H1 (cell line): Measurements from ENCODE around the gene ZBTB40. TPM values are rescaled to one million over a fixed set of nuclear protein-coding genes. Genes with fewer than 3 reads are reported as not detected.

ENCODE experiments used
- CTCF ChIA-PET: fragments of 300-600 bp; sonication (Branson Sonifier 250); formaldehyde crosslinking; loops from one replicate; lab custom pipeline; 2021; ENCODE audit not compliant: partially characterized antibody; lab: Charles Lee
- POLR2A ChIA-PET: fragments of 300-600 bp; sonication (Branson Sonifier 250); formaldehyde crosslinking; loops from one replicate; lab custom pipeline; 2021; ENCODE audit warnings: inconsistent platforms; ENCODE audit not compliant: partially characterized antibody; lab: Charles Lee
- DNase-seq, 2 experiments: peaks; one replicate each; pipeline versions ENCODE4 v3.0.0 to v3.0.0-alpha.2; 2010 to 2022; ENCODE audit warnings: low spot score in 2 of 2, low read depth in 1 of 2, mixed read lengths in 1 of 2
- FAIRE-seq: peaks from 2 replicates; lab custom pipeline; 2011; peaks lifted over from hg19 to GRCh38; lab: Jason Lieb, UNC
- H2AFZ ChIP-seq: 2 replicates; pipeline ENCODE4 v1.8.1; 2012; ENCODE audit warnings: low read length, inconsistent platforms
- H2AK5ac ChIP-seq: 2 replicates; pipeline ENCODE4 v1.6.1; 2013; ENCODE audit warnings: low read depth, low read length
- H2BK120ac ChIP-seq: replicated peaks from 2 replicates; pipeline ENCODE3; 2013; ENCODE audit warnings: low read depth, low read length, inconsistent platforms
- H2BK12ac ChIP-seq: 2 replicates; pipeline ENCODE4 v1.6.1; 2013; ENCODE audit warnings: low read depth, low read length
- H2BK15ac ChIP-seq: 2 replicates; pipeline ENCODE4 v1.6.1; 2013; ENCODE audit warnings: low read length
- H2BK20ac ChIP-seq: 2 replicates; pipeline ENCODE4 v1.6.1; 2013; ENCODE audit warnings: low read length
- H2BK5ac ChIP-seq: 2 replicates; pipeline ENCODE4 v1.6.1; 2013; ENCODE audit warnings: low read depth, low read length
- H3K14ac ChIP-seq: 2 replicates; pipeline ENCODE4 v1.6.1; 2013; ENCODE audit warnings: inconsistent platforms; ENCODE audit not compliant: insufficient read length
- H3K18ac ChIP-seq: 2 replicates; pipeline ENCODE4 v1.6.1; 2013; ENCODE audit warnings: low read length; ENCODE audit errors: extremely low read depth
- H3K23ac ChIP-seq: 2 replicates; pipeline ENCODE4 v1.6.1; 2013; ENCODE audit warnings: inconsistent platforms; ENCODE audit not compliant: insufficient read length
- H3K23me2 ChIP-seq: 2 replicates; pipeline ENCODE4 v1.6.1; 2013; ENCODE audit warnings: low read depth, low read length
- H3K27ac ChIP-seq: 2 replicates; pipeline ENCODE4 v1.6.1; 2011; ENCODE audit warnings: low read depth, low read length, inconsistent platforms
- H3K27me3 ChIP-seq, 4 experiments: replicated peaks in 1 of 4; 1 replicate in 1 of 4; 2 replicates in 3 of 4; pipeline versions ENCODE4 v1.6.1 to v1.8.1; 2011 to 2013; ENCODE audit warnings: low read length in 3 of 4, mild to moderate bottlenecking in 3 of 4, inconsistent platforms in 2 of 4, mixed read lengths in 2 of 4, moderate library complexity in 1 of 4; ENCODE audit not compliant: control insufficient read depth in 3 of 4, insufficient read depth in 3 of 4; ENCODE audit errors: extremely low read depth in 1 of 4
- H3K36me3 ChIP-seq, 4 experiments: 2 replicates each; pipeline versions ENCODE4 v1.6.1 to v1.8.1; 2011 to 2013; ENCODE audit warnings: mild to moderate bottlenecking in 4 of 4, low read length in 3 of 4, moderate library complexity in 2 of 4, control low read depth in 1 of 4, inconsistent platforms in 1 of 4; ENCODE audit not compliant: insufficient read depth in 4 of 4, control insufficient read depth in 2 of 4
- H3K4ac ChIP-seq: replicated peaks from 2 replicates; pipeline ENCODE3; 2013; ENCODE audit warnings: low read length, low read depth, mixed read lengths, inconsistent platforms; ENCODE audit not compliant: insufficient read length
- H3K4me1 ChIP-seq, 4 experiments: replicated peaks in 1 of 4; 1 replicate in 1 of 4; 2 replicates in 3 of 4; pipeline versions ENCODE4 v1.6.1 to v1.8.1; 2011 to 2013; ENCODE audit warnings: low read length in 3 of 4, inconsistent platforms in 2 of 4, mixed read lengths in 1 of 4; ENCODE audit not compliant: insufficient read depth in 4 of 4, control insufficient read depth in 3 of 4
- H3K4me2 ChIP-seq, 2 experiments: 2 replicates each; pipeline versions ENCODE4 v1.6.1 to v1.8.1; 2011 to 2013; ENCODE audit warnings: low read depth in 2 of 2, low read length in 2 of 2, control low read depth in 1 of 2, inconsistent platforms in 1 of 2, mild to moderate bottlenecking in 1 of 2; ENCODE audit not compliant: insufficient read depth in 1 of 2
- H3K4me3 ChIP-seq, 4 experiments: fragments of 200-600, 300-600 bp in 1 of 4; sonication (generic), shearing (Covaris generic), sonication (Bioruptor Twin) in 1 of 4; 2 replicates each; pipeline versions ENCODE4 v1.5.1 to v1.8.1; 2011 to 2016; ENCODE audit warnings: low read length in 4 of 4, low read depth in 3 of 4, control low read depth in 2 of 4, inconsistent platforms in 2 of 4, mild to moderate bottlenecking in 2 of 4, mixed read lengths in 1 of 4, moderate library complexity in 1 of 4; ENCODE audit not compliant: insufficient read depth in 2 of 4; ENCODE audit errors: extremely low read depth in 1 of 4
- H3K56ac ChIP-seq: replicated peaks from 2 replicates; pipeline ENCODE3; 2013; ENCODE audit warnings: low read depth, mild to moderate bottlenecking, mixed read lengths, low read length, inconsistent platforms; ENCODE audit not compliant: insufficient read length
- H3K79me1 ChIP-seq: 2 replicates; pipeline ENCODE4 v1.6.1; 2013; ENCODE audit warnings: low read depth, low read length, control low read depth
- H3K79me2 ChIP-seq, 2 experiments: 2 replicates each; pipeline versions ENCODE4 v1.6.1 to v1.8.1; 2012 to 2013; ENCODE audit warnings: low read length in 2 of 2, mild to moderate bottlenecking in 2 of 2, inconsistent platforms in 1 of 2; ENCODE audit not compliant: insufficient read depth in 2 of 2, control insufficient read depth in 1 of 2
- H3K9ac ChIP-seq, 4 experiments: replicated peaks in 1 of 4; 1 replicate in 1 of 4; 2 replicates in 3 of 4; pipeline versions ENCODE4 v1.6.1 to v1.8.1; 2011 to 2013; ENCODE audit warnings: low read depth in 3 of 4, low read length in 3 of 4, control low read depth in 2 of 4, mild to moderate bottlenecking in 2 of 4, moderate library complexity in 2 of 4, inconsistent platforms in 1 of 4; ENCODE audit errors: extremely low read depth in 1 of 4
- H3K9me3 ChIP-seq, 2 experiments: 2 replicates each; pipeline versions ENCODE4 v1.6.1 to v1.8.1; 2012 to 2013; ENCODE audit warnings: mild to moderate bottlenecking in 2 of 2, moderate library complexity in 2 of 2, control low read depth in 1 of 2, inconsistent platforms in 1 of 2, low read depth in 1 of 2, low read length in 1 of 2, mixed read lengths in 1 of 2; ENCODE audit not compliant: insufficient read depth in 2 of 2
- H4K20me1 ChIP-seq, 2 experiments: replicated peaks in 1 of 2; 2 replicates each; pipeline versions ENCODE3 to v1.8.1; 2011 to 2013; ENCODE audit warnings: inconsistent platforms in 2 of 2, low read length in 2 of 2, mild to moderate bottlenecking in 1 of 2; ENCODE audit not compliant: insufficient read depth in 2 of 2, control insufficient read depth in 1 of 2
- H4K5ac ChIP-seq: 2 replicates; pipeline ENCODE4 v1.6.1; 2013; ENCODE audit warnings: low read length, low read depth, mixed read lengths, inconsistent platforms; ENCODE audit not compliant: insufficient read length
- H4K8ac ChIP-seq: 2 replicates; pipeline ENCODE4 v1.8.0; 2013; ENCODE audit warnings: mild to moderate bottlenecking, moderate library complexity, low read length, inconsistent platforms; ENCODE audit not compliant: insufficient read depth; ENCODE audit errors: extremely low read depth
- H4K91ac ChIP-seq: replicated peaks from 2 replicates; pipeline ENCODE3; 2013; ENCODE audit warnings: low read length, mixed read lengths, inconsistent platforms; ENCODE audit not compliant: insufficient read length
- CBX5 ChIP-seq: fragments of 300-800, 300-1000 bp; sonication (generic); IDR thresholded peaks from 2 replicates; pipeline ENCODE4 v1.7.1; 2016; ENCODE audit warnings: antibody characterized with exemption, low read length, low read depth
- CHD2 ChIP-seq: IDR thresholded peaks from 2 replicates; pipeline ENCODE4 v1.6.1; 2012; ENCODE audit warnings: low read length, improper control_type of control experiment
- PHF8 ChIP-seq: fragments of 200-600 bp; sonication (generic); conservative IDR thresholded peaks from 2 replicates; pipeline ENCODE4 v1.7.1; 2012; ENCODE audit warnings: low read depth, mild to moderate bottlenecking, inconsistent platforms, low read length, moderate library complexity
- SP1 ChIP-seq: IDR thresholded peaks from 2 replicates; pipeline ENCODE4 v1.6.1; 2011; ENCODE audit warnings: low read depth, low read length
- SUZ12 ChIP-seq: fragments of 200-600 bp; sonication (generic); IDR thresholded peaks from 2 replicates; pipeline ENCODE4 v1.6.1; 2012; ENCODE audit warnings: mild to moderate bottlenecking, inconsistent platforms, low read length, moderate library complexity, mixed read lengths
- TAF1 ChIP-seq: IDR thresholded peaks from 2 replicates; pipeline ENCODE4 v1.6.1; 2011; ENCODE audit warnings: mild to moderate bottlenecking, low read depth, low read length
- WGBS, 2 experiments: shearing (Covaris generic) in 1 of 2; methylation state at CpG; one replicate each; pipeline versions ENCODE4 v1.1.6 to v1.1.7; 2013 to 2015; ENCODE audit warnings: low lambda C conversion rate in 2 of 2, mixed read lengths in 2 of 2, inconsistent platforms in 1 of 2, low coverage in 1 of 2, missing lambda C conversion rate in 1 of 2; ENCODE audit not compliant: insufficient replicate concordance in 2 of 2, insufficient coverage in 1 of 2, insufficient read length in 1 of 2; ENCODE audit errors: extremely low coverage in 1 of 2, missing lambda C conversion rate in 1 of 2; 5-methylcytosine and 5-hydroxymethylcytosine counted together
- polyA plus RNA-seq, 7 experiments: library from polyadenylated mRNA; depleted of rRNA in 3 of 7; stranded (reverse) in 5 of 7; unstranded in 2 of 7; fragments of >200 nt in 5 of 7; fragments of 200-250 nt in 2 of 7; gene quantifications; 1 replicate in 5 of 7; 2 replicates in 1 of 7; 4 replicates in 1 of 7; pipeline versions ENCODE4 v1.2.1 to v1.2.3, GENCODE V29; 2011 to 2013; ENCODE audit warnings: missing spikeins in 2 of 7, mixed read lengths in 2 of 7
- total RNA-seq: library from RNA; stranded (reverse); fragmentation: NEBNext Ultra II Directional; extraction: Animal tissue kit (Norgen Biotek cat#: 25700); gene quantifications from 2 replicates; pipeline ENCODE4 v1.2.1, GENCODE V29; 2021
- TF ChIP-seq, protein P1 (sequence below): IDR thresholded peaks from 2 replicates; pipeline ENCODE4 v1.6.1; 2011; ENCODE audit warnings: low read length, improper control_type of control experiment
- TF ChIP-seq, protein P2 (sequence below), 3 experiments: IDR thresholded peaks; 1 replicate in 2 of 3; 2 replicates in 1 of 3; pipeline versions ENCODE4 v1.5.1 to v1.6.1; 2011; ENCODE audit warnings: low read length in 3 of 3, mild to moderate bottlenecking in 3 of 3, inconsistent platforms in 2 of 3, low read depth in 1 of 3, moderate library complexity in 1 of 3; ENCODE audit not compliant: insufficient read depth in 1 of 3; ENCODE audit errors: control extremely low read depth in 1 of 3
- TF ChIP-seq, protein P3 (sequence below): IDR thresholded peaks from 2 replicates; pipeline ENCODE4 v1.6.1; 2011; ENCODE audit warnings: low read depth, mild to moderate bottlenecking, low read length; ENCODE audit not compliant: insufficient read depth

The ZBTB40 gene
- total and polyA plus RNA-seq, 2 of the 8 experiments (the other 6 are each of a cell fraction or from before 2014, with no cell fraction given), result 3.1 to 19.3 TPM

DNA sequence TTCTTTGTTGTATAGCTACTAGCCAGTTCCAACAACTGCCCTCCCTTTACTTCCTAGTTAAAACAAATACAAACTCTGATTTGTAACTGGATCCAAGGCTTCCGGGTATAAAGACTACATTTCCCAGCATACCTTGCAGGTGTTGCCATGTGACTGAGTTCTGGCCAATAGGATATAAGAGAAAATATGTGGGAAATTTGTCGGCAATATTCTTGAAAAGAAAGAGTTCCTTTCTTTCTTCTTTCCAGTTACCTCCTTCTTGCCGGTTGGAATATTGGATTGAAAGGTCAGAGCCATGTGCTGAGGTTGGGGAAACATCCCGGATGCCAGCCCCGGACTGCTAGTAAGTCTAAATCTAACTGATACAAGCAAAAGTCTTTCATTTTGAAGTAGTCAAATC is 23.0 kb upstream of the ZBTB40 start:
- Histone ChIP-seq H3K18ac (no peak overlapping the region), H3K79me2 (no peaks in the 10 kb centered on the region), H2BK120ac (no peak overlapping the region), H4K20me1 (no peaks in the 10 kb centered on the region), H2AK5ac (no peak overlapping the region), H3K9ac (no peak overlapping the region), H3K4ac (no peak overlapping the region), H3K14ac (no peak overlapping the region), H3K27ac (no peak overlapping the region), H3K27me3 (no peaks in the 10 kb centered on the region), H2BK5ac (no peak overlapping the region), H3K23ac (no peak overlapping the region), H2BK20ac (no peak overlapping the region), H3K36me3 (no peaks in the 10 kb centered on the region), H4K8ac (no peak overlapping the region), H4K5ac (no peak overlapping the region), H3K9me3 (no peaks in the 10 kb centered on the region), H2BK15ac (no peak overlapping the region), H2AFZ (no peak overlapping the region), H4K91ac (no peak overlapping the region), H2BK12ac (no peak overlapping the region), H3K56ac (no peak overlapping the region), H3K4me3 (peak overlapping the region in 2 of 4 experiments; percentile 21 to 38; a peak in 2 of 8 replicates), H3K4me1 (no peaks in the 10 kb centered on the region), H3K79me1 (no peaks in the 10 kb centered on the region), H3K4me2 (peak overlapping the region in 1 of 2 experiments; percentile 10; a peak in 1 of 4 replicates), H3K23me2 (no peaks in the 10 kb centered on the region)
- DNase-seq (no peak), FAIRE-seq (peak; percentile 87)
- ChIA-PET POLR2A (no interaction called here), CTCF (interaction anchor here (0.6 to 0.9 kb wide), 3 partner anchors 12 to 628 kb away, joined by 3 to 4 read pairs (median 3); no protein-coding TSS in a partner anchor)
- WGBS, 2 experiments, result 82% methylated on average over 5 of the region's 5 CpGs; no CpG with 5 or more reads in 1 of the 2 experiments
- TF ChIP-seq SUZ12 (no peak), CHD2 (no peak), CBX5 (no peak), TAF1 (no peak), PHF8 (no peak), SP1 (peak; percentile 72; the same call in 1 of the 2 replicates)
- TF ChIP-seq, protein P1, sequence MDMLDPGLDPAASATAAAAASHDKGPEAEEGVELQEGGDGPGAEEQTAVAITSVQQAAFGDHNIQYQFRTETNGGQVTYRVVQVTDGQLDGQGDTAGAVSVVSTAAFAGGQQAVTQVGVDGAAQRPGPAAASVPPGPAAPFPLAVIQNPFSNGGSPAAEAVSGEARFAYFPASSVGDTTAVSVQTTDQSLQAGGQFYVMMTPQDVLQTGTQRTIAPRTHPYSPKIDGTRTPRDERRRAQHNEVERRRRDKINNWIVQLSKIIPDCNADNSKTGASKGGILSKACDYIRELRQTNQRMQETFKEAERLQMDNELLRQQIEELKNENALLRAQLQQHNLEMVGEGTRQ, result peak; percentile 90
- TF ChIP-seq, protein P2, sequence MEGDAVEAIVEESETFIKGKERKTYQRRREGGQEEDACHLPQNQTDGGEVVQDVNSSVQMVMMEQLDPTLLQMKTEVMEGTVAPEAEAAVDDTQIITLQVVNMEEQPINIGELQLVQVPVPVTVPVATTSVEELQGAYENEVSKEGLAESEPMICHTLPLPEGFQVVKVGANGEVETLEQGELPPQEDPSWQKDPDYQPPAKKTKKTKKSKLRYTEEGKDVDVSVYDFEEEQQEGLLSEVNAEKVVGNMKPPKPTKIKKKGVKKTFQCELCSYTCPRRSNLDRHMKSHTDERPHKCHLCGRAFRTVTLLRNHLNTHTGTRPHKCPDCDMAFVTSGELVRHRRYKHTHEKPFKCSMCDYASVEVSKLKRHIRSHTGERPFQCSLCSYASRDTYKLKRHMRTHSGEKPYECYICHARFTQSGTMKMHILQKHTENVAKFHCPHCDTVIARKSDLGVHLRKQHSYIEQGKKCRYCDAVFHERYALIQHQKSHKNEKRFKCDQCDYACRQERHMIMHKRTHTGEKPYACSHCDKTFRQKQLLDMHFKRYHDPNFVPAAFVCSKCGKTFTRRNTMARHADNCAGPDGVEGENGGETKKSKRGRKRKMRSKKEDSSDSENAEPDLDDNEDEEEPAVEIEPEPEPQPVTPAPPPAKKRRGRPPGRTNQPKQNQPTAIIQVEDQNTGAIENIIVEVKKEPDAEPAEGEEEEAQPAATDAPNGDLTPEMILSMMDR (IDR thresholded peaks at IDR 0.05; ENCODE audit: control extremely low read depth in 1 of 3, insufficient read depth in 1 of 3, low read depth in 1 of 3, low read length in 3 of 3), result no peak
- TF ChIP-seq, protein P3, sequence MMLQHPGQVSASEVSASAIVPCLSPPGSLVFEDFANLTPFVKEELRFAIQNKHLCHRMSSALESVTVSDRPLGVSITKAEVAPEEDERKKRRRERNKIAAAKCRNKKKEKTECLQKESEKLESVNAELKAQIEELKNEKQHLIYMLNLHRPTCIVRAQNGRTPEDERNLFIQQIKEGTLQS, result no peak
